GM19395 (cell line): ENCODE results near the gene PCNT.

Experiments used
- ATAC-seq: cut with Tn5 transposase; IDR thresholded peaks from one replicate; pipeline ENCODE4 v1.9.1; 2021; ENCODE audit warnings: mild to moderate bottlenecking, moderate library complexity; ENCODE audit not compliant: unreplicated experiment

The PCNT gene

DNA sequence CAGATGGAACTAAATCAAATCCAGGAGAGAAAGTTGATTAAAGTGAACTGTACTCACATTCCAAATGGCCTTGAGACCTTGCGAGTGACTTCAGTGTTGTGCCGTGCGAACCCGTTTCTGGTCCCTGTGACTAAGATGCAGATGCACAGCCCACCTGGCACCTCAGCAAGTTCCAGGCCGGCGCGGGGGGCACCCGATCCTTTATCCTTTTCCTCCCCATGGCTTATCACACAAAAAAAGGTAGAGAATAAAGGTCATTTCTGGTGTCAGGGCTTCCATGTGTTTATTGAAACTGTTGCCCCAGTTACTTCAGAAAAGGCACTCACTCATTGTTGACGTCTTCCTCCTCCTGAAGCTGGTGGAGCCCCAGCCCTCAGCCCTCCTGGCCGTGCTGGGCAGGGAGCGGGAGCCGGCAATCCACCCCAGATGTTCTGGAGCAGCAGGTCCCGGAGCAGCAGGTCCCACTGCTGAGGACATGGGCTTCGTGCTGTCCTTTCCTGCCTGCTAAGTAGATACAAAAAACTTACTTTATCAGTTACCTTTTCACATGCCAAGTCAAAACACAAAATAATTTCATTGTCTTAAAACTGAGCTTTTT is 53.0 kb downstream of the PCNT start:
- ATAC-seq = no peak

DNA sequence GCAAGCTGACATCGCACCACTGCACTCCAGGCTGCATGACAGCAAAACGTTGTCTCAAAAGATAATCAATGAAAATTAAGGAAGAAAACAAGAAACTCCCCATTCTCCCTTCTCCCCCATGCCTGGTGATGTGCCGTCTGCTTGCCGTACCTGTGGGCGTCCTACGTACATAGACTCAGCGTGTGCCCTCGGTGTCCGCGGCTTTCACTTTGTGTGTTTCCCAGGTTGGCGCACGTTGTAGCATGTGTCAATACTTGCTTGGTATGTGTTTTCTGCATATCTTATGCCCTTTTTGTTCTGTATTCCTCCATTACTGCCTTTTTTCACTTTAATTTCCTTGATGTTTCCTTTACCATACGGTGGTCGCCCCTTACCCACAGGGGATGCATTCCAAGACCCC is 53.8 kb downstream of the PCNT start:
- no peak for ATAC-seq

DNA sequence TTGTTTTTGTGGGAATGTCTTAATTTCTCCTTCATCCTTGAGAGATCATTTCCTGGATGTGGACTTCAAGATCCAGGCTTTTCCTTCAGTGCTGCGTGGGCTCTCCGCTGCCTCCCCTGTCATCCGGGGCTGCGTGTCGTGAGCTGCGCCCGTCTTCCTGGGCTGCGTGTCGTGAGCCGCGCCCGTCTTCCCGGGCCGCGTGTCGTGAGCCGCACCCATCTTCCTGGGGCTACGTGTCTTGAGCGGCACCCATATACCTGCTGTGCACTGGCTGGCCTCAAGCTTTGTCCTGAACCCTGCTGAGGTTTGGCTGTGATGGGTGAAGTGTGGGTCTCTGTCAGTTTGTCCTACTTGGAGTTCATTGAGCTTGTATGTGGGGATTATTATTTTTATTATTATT is 55.1 kb downstream of the PCNT start:
- ATAC-seq = no peak

DNA sequence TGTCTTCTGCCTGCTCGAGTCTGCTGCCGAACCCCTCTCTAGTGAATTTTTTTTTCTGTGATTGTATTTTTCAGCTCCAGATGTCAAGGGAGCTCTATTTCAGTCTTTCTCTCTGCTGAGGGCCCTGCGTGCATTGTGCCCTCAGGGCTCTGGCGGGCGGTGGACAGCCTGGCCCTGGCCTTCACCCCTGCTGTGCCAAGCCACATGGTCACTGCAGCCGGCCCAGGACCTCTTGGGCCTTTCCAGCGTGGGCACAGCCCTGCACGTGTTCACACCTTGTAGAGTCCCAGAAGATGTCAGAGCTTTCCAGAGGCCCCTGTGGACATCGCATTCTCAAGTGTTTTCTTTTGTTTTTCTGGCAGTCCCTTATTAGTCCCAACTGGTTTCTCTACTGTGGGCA is 55.7 kb downstream of the PCNT start:
- ATAC-seq = no peak

DNA sequence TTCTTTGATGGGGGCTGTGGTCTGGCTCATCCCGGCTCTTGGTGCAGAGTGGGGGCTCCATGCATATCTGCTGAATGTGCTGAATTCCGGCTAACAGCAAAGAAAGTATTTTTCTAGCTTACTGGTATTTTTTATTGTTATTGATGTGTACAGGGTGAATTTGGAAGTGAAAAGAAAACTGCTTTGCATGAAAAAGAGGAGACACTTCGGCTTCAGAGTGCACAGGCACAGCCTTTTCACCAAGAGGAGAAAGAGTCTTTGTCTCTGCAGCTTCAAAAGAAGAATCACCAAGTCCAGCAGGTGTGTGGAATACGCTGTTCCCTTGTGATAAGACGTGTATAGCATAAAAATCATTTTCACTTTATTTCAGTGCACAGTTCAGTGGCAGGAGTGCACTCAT is 57.6 kb downstream of the PCNT start:
- ATAC-seq = no peak

DNA sequence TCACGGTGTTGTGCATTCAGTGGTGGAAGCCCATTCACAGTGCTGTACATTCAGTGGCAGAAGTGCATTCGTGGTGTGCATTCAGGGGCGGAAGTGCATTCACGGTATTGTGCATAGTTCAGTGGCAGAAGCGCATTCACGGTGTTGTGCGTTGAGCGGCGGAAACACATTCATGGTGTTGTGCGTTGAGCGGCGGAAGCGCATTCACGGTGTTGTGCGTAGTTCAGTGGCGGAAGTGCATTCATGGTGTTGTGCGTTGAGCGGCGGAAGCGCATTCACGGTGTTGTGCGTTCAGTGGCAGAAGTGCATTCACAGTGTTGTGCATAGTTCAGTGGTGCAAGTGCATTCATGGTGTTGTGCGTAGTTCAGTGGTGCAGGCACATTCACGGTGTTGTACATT is 60.6 kb downstream of the PCNT start:
- no peak for ATAC-seq

DNA sequence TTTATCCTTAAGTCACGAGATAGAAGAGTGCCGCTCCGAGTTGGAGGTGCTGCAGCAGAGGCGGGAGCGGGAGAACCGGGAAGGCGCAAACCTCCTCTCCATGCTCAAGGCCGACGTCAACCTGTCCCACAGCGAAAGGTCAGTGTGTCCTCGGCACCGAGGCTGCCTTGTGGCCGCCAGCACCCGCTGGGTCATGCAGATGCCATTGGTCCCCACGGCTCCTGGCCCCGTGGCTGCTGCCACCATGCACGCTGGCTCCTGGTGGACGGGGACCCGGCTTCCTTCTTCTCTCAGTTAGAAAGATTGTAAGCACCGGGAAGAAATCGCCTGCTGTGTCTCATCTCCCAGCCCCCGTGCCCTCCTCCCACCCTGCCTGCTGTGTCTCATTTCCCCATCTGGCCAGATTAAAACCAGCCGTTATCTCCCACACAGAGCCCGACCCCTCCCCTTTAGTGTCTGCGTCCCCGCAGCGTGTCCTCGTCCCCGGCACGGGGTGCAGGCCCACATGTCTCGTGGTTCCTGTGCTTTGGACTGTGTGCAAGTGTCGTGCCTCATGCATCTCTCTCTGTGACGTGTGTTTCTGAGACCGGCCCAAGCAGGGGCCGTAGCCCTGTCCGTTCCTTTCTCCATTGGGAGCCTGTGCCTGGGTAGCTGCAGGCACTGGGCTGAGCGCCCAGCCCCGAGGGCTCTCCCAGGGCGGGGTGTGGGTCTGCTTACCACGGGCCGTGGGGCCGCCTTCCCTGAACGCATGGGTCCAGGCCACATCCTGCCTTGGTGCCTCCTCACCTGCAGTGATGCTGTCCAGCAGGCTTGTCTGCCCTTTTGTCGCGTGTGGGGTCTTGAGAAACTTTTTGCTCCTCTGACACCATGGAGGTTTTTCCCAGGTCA is 62.1 kb downstream of the PCNT start:
- no peak for ATAC-seq

DNA sequence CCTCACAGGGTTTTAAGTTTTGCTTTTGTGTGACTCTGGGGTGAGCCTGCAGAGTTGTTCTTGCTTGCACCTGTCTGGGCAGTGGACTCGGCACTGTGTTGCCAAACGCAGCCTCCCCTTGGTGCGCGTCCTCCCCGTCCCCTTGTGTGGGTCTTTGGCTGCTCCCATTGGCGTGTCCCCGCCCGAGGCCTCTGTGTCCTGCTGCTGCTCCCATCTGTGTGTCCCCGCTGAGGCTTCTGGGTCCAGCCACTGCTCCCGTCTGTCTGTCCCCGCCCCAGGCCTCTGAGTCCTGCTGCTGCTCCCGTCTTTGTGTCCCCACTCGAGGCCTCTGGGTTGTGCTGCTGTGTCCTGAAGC is 62.8 kb downstream of the PCNT start:
- no peak for ATAC-seq

DNA sequence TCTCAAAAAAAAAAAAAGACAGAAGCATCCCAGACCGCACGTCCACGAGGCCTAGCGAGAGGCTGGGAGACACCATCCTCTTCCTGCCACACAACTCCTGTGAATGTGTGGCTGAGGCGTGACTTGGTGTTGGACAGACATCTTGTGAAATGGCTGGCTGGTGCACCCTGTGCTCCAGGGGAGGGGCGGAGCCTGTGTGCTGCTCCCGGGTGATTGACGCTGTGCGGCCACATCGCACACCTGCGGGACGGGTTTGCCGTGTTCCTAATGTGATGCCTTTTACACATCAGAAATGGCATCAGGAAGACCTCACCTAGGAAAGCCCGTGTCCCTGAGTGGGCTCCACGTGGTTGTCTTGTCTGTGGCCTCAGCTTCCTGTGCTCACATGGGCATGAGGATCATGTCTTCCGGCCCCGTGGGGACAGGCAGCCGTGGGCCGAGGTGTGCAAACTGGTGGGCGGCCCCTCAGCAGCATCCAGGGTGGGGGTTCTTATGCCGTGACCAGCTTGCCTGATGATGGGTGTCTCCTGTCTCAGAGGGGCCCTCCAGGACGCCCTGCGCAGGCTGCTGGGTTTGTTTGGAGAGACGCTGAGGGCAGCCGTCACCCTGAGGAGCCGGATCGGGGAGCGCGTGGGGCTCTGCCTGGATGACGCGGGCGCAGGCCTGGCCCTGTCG is 64.4 kb downstream of the PCNT start:
- ATAC-seq = no peak

DNA sequence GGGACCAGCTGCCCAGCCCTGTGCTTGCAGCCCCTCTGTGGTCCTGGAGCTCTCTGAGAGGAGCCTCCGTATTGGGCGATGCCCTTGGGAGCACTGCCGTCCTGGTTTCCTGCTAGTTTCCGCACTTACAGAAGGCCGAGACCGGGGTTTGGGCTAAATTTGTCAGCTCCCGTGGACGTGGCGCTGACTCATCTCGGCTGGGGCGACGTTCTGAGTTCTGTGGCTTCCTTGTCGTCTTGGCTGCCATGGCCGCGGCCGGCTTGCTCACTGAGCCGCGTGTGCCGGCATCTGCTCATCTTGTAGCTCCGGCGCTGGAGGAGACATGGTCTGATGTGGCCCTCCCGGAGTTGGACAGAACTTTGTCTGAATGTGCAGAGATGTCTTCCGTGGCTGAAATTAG is 64.9 kb downstream of the PCNT start:
- ATAC-seq = no peak

DNA sequence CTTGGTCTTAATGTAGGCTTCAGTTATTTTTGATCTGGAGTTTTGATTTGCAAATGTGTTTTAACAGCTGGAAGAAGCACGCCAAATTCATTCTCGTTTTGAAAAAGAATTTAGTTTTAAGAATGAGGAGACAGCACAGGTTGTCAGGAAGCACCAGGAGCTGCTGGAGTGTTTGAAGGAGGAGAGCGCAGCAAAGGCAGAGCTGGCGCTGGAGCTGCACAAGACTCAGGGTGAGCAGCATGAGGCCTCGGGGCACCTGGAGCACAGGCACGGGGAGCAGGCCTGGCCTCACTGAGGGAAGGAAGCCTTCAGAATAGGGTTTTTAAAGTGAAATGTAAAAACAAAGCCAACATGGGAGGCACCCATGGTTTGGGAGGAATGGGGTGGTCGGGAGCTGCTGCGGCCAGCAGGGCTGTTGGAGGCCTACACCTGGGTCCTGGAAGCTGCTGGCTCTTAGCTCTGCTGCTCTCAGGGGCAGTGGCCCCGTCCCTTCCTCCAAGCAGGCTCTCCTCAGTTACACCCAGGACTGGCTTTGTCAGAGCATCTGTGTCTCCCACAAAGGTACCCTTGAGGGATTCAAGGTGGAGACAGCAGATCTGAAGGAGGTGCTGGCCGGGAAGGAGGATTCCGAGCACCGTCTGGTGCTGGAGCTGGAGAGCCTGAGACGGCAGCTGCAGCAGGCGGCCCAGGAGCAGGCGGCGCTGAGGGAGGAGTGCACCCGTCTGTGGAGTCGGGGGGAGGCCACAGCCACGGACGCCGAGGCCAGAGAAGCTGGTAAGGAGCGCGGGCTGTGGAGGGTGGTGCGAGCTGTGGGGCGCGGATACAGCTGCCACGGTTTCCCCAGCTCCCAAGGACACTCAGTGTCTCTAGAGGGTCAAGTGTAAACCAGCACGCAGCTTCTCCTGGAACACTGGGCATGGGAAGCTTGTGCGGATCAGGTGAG is 66.9 kb downstream of the PCNT start:
- ATAC-seq = no peak

DNA sequence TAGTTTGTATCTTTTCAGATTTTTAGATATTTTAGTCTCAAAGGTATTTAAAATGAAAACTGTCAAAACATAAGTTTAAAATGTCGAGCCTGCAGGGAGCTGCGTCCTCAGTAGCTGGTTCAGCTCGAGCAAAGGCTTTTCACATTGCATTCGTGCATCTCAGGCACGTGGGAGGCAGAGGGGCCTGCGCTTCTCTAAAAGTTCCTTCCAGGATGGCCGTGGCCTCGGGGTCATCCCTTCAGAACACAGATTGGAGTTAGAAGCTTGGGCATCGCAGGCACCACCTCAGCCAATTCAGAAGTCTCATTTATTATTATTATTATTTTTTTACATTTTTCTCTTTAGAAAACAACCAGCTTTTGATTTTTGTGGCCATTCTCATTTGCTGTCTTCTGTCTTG is 67.8 kb downstream of the PCNT start:
- no peak for ATAC-seq

DNA sequence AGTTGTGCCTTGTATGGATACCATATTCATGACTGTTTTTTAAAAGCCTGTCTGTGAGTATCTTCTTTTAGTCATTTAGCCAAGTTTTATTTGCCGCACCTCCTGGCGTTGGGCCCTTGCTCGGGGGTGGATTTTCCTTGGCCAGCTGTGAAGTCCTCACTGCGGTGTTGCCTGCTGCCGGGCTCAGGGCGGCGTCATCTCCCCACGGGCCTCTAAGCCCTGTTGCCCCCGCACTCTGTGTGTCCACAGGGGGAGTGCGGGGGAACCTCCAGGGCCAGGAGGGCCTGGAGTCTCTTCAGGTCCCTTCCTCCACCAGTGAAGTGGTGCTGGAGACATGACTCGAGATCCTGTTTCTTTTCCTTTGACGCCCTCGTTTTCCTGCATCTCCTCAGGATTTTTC is 69.0 kb downstream of the PCNT start:
- no peak for ATAC-seq

DNA sequence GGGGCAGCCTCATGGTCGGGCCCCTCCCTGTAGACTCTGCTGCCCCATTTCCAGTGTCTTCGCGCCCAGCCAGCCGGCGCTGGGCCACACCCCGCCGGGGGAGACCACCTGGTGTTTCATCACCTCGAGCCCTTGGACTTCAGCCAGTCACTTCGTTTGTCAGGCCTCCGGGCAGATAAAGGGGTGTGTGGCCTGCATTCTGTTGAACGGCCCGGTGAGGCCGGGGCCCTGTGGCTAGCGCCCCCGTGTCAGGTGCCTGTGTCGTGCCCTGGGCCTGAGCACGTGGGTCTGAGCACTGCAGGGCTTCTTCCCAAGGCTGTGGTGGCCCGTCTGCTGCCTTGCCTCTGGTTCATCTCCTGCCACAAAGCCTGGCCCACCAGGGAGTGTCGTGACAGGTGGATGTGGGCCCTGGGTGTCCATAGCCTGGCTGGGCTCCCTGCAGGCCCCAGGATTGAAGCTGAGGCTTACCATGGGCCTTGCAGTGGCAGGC is 69.5 kb downstream of the PCNT start:
- ATAC-seq = no peak

DNA sequence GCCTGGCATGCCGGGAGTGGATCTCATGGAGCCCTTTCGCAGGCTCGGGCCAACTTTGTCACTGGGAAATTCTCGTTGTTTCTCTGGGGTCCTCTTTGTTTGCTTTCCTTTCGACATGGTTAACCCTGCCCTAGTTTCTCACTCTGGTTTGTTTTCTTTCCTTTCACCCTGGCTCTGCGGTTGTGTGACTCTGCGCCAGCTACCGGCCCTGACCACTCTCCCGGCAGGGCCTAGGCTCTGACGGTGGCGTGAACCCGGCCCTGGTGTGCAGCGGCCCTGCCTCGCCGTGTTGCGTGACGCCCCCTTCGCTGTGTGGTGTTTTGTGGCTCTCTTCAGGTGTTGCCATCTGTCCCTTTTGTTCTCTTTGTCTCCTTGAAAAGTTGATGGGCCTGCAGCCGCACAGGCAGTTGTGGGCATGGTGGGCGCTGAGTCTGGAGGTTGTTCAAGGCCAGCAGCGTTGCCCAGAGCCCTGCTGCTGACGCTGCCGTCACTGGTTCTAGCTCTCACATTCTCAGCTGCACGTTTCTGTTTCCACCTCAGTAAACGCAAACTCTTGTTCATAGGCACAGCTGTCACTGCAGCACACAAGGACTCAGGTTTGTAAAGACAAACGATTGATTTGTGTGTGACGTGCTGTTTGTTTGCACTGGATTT is 70.1 kb downstream of the PCNT start:
- no peak for ATAC-seq

DNA sequence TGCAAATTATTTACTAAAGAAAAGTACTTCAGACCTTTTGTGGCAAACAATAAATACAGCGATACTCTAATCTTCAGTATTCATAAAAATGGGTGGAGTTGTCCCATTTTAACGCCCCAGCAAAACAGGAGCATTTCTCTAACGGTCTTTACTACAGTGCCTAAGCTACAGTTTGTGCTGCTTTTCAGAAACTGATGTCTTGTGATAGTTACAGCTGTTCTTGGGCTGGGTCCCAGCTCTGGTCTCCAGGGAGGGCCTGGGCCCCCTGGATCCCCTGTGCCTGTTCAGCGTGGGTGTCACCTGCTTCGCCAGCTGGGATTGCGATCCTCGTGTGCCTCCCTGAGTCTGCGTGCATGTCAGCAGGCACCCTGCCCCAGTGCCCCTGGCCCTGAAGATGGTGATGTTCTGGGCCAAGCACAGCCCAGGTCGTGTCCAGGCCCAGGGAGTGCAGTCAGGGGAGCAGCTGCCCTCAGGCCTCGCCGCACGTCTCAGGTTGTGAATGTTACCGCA is 70.7 kb downstream of the PCNT start:
- ATAC-seq = no peak

DNA sequence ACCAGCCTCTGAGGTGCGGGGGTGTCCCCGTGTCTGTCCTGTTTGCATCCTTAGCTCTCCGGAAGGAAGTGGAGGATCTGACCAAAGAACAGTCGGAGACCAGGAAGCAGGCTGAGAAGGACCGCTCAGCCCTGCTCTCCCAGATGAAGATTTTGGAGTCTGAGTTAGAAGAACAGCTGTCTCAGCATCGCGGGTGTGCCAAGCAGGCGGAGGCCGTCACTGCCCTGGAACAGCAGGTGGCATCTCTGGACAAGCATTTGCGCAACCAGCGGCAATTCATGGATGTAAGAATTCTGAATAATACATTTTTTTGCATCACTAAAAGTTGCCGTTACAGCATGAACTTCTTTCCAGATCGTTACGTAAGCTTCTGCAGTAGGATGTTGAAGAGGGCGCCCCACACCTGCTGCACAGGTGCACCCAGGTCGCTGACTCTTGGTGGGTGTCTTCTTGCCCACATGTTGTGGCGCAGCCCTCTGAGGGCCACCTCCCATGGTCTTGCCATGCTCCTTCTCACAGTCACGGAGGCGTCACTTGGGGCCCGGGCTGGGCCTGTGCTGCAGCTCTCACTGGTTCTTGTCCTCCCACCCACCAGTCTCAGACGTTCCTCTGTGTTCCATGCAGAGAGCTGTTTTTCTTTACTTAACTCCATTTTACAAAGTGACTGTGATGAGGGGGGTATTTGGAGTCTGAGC is 73.4 kb downstream of the PCNT start:
- no peak for ATAC-seq

DNA sequence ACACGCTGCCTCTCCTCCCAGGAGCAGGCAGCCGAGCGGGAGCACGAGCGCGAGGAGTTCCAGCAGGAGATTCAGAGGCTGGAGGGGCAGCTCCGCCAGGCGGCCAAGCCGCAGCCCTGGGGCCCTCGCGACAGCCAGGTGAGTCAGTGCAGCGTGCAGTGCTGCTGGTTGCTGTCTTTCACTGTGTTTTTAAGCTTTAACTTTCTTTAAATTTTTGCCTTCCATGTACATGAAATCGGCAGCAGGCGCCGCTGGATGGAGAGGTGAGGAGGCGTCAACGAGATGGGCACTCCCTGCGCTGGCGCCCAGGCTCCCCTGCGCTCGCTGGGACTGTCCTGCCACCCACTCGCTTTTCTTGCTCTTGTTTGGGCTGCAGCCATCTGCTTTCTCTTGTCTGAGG is 74.0 kb downstream of the PCNT start:
- ATAC-seq = no peak

DNA sequence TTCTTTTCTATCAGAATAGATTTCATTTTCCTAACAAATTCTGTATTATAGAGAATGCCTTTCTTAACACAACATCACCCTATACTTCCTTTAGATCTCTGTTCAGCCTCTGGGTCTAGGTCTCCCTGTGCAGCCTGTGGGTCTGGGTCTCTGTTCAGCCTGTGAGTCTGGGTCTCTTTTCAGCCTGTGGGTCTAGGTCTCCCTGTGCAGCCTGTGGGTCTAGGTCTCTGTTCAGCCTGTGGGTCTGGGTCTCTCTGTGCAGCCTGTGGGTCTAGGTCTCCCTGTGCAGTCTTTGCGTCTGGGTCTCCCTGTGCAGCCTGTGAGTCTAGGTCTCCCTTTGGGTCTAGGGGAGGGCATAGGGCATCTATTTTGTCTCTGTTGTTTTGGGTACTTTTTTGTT is 75.2 kb downstream of the PCNT start:
- no peak for ATAC-seq

DNA sequence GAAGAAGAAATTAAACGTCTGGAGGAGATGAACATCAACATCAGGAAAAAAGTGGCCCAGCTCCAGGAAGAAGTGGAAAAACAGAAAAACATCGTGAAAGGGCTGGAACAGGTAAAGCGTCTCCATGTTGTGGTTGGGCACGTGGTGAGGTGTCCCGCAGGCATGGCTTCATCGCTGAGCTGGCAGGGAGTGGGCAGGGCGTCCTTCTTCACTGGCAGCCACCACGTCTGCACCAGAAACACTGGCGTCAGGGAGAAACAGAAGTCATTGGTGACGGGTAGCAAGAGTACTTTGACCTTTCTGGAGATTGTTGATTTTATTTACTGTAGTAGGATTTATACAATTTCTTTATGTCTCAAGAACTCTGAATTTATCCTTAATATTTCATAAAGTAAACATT is 75.7 kb downstream of the PCNT start:
- no peak for ATAC-seq
